ENCODE data around the gene CLIC6. TPM values are rescaled to one million over a fixed set of nuclear protein-coding genes. Genes with fewer than 3 reads are reported as not detected.

CLIC6 gene
- total RNA-seq, 1 donor from 2014 or later: 23.5 TPM

- Histone ChIP-seq H3K36me3 (no peaks in the 10 kb centered on the region), H3K27me3 (ENCODE audit: low read depth) (no peaks in the 10 kb centered on the region), H3K9me3 (no peaks in the 10 kb centered on the region), H3K27ac (no peak overlapping the region), H3K4me3 (no peak overlapping the region), H3K4me1 (no peaks in the 10 kb centered on the region)
- no peak for TF ChIP-seq CTCF (IDR thresholded peaks at IDR 0.05)
- DNase-seq: no peak
- intact Hi-C loops (cut with DNase I): no loop called here
- peak in 1 of 2 donors; percentile 28 for ATAC-seq
Measured at GRCh38 chr21:34679051-34679450, 10.3 kb downstream of the CLIC6 start.

GRCh38 chr21:34684174-34684876, 15.5 kb downstream of the CLIC6 start:
- DNase-seq (no peak), ATAC-seq (no peak)
- no peak for TF ChIP-seq CTCF (IDR thresholded peaks at IDR 0.05)
- no peaks in the 10 kb centered on the region for H3K4me1 ChIP-seq
- intact Hi-C loops (cut with DNase I): no loop called here
- H3K27ac ChIP-seq: no peak overlapping the region
- H3K36me3 ChIP-seq: no peaks in the 10 kb centered on the region
- peaks cover under 1% of the 10 kb centered on the region for H3K27me3 ChIP-seq (ENCODE audit: low read depth)
- no peaks in the 10 kb centered on the region for H3K9me3 ChIP-seq
- no peak overlapping the region for H3K4me3 ChIP-seq

- no peak for DNase-seq
- intact Hi-C loops (cut with DNase I): no loop called here
- no peak for ATAC-seq
- Histone ChIP-seq H3K4me3 (no peak overlapping the region), H3K4me1 (no peaks in the 10 kb centered on the region), H3K9me3 (no peaks in the 10 kb centered on the region), H3K27ac (no peak overlapping the region), H3K36me3 (no peaks in the 10 kb centered on the region), H3K27me3 (ENCODE audit: low read depth) (peaks cover 9% of the 10 kb centered on the region)
- no peak for TF ChIP-seq CTCF (IDR thresholded peaks at IDR 0.05)
Measured at GRCh38 chr21:34687065-34687464, 18.3 kb downstream of the CLIC6 start.

GRCh38 chr21:34687745-34688144, 19.0 kb downstream of the CLIC6 start:
- Histone ChIP-seq H3K9me3 (no peaks in the 10 kb centered on the region), H3K27ac (no peak overlapping the region), H3K4me1 (no peaks in the 10 kb centered on the region), H3K4me3 (no peak overlapping the region), H3K36me3 (no peaks in the 10 kb centered on the region), H3K27me3 (ENCODE audit: low read depth) (peaks cover 9% of the 10 kb centered on the region)
- no peak for DNase-seq
- intact Hi-C loops (cut with DNase I): no loop called here
- no peak for ATAC-seq
- no peak for TF ChIP-seq CTCF (IDR thresholded peaks at IDR 0.05)

GRCh38 chr21:34688145-34688544, 19.4 kb downstream of the CLIC6 start:
- no peaks in the 10 kb centered on the region for H3K36me3 ChIP-seq
- no peak for ATAC-seq
- intact Hi-C loops (cut with DNase I): no loop called here

More at GRCh38 chr21:34688145-34688544, 19.4 kb downstream of the CLIC6 start:
- Histone ChIP-seq H3K27me3 (ENCODE audit: low read depth) (peaks cover 9% of the 10 kb centered on the region), H3K9me3 (no peaks in the 10 kb centered on the region), H3K27ac (no peak overlapping the region), H3K4me1 (peaks cover under 1% of the 10 kb centered on the region), H3K4me3 (no peak overlapping the region)
- TF ChIP-seq CTCF (IDR thresholded peaks at IDR 0.05): no peak
- DNase-seq: no peak

Measured in lower lobe of right lung (tissue), 2 donors.